Measurements from ENCODE around the gene ADAM33. TPM values are rescaled to one million over a fixed set of nuclear protein-coding genes. Genes with fewer than 3 reads are reported as not detected.

The ADAM33 gene
- total RNA-seq, 1 experiment from 2014 or later: not detected

GRCh38 chr20:3654326-3655130 lies 27.3 kb downstream of the ADAM33 start:
- no TSS peak for BruUV-seq (replicated peaks)
- Histone ChIP-seq H3K4me3 (replicated peaks in 1 of 2; ENCODE audit: low read depth in 1 of 2, low read length in 2 of 2) (no peak overlapping the region), H3K9me2 (ENCODE audit: insufficient read depth) (no peaks in the 10 kb centered on the region), H3K9ac (ENCODE audit: low read length) (no peak overlapping the region), H3K27me3 (ENCODE audit: insufficient read depth, low read length) (no peaks in the 10 kb centered on the region), H2AFZ (ENCODE audit: low read depth, low read length, poor library complexity, severe bottlenecking) (no peak overlapping the region), H3K36me3 (ENCODE audit: control insufficient read depth in 1 of 2, insufficient read depth in 2 of 2, low read length in 2 of 2) (no peaks in the 10 kb centered on the region), H3K9me3 (ENCODE audit: control insufficient read depth in 1 of 2, insufficient read depth in 1 of 2, low read depth in 1 of 2, low read length in 2 of 2) (no peaks in the 10 kb centered on the region), H3K27ac (ENCODE audit: low read depth, low read length) (no peak overlapping the region), H3K79me2 (ENCODE audit: insufficient read depth, low read length) (no peaks in the 10 kb centered on the region), H3K4me2 (ENCODE audit: low read length) (no peak overlapping the region), H4K20me1 (ENCODE audit: insufficient read depth) (no peaks in the 10 kb centered on the region), H3K4me1 (ENCODE audit: control insufficient read depth in 1 of 2, insufficient read depth in 2 of 2, low read length in 2 of 2) (no peaks in the 10 kb centered on the region)
- intact Hi-C loops (cut with micrococcal nuclease): no loop called here
- CTCF ChIA-PET: no interaction called here
- no peak for ATAC-seq
- TF ChIP-seq ATF3 (IDR thresholded peaks at IDR 0.05) (no peak), EGR1 (IDR thresholded peaks at IDR 0.05; ENCODE audit: low read depth) (no peak), MAX (IDR thresholded peaks at IDR 0.05) (no peak), EZH2 (IDR thresholded peaks at IDR 0.05) (no peak), SP1 (IDR thresholded peaks at IDR 0.05; ENCODE audit: low read depth) (no peak), SIN3A (IDR thresholded peaks at IDR 0.05; ENCODE audit: low read depth) (no peak), CEBPB (IDR thresholded peaks at IDR 0.05; ENCODE audit: low read depth) (no peak), CBX3 (IDR thresholded peaks at IDR 0.05; ENCODE audit: low read depth) (no peak), REST (IDR thresholded peaks at IDR 0.05; ENCODE audit: low read depth) (no peak), ZBTB33 (IDR thresholded peaks at IDR 0.05; ENCODE audit: extremely low read depth, insufficient replicate concordance, low read length) (no peak), POLR2A (IDR thresholded peaks at IDR 0.05; ENCODE audit: borderline replicate concordance, extremely low read depth, insufficient read depth, insufficient read length) (no peak)
- POLR2A ChIA-PET: no interaction called here
- RAD21 ChIA-PET (ENCODE audit: low non-redundant PET in 1 of 2, low total read pairs in 2 of 2, uncharacterized antibody in 2 of 2, unreplicated experiment in 2 of 2): no interaction called here
- DNase-seq (ENCODE audit: low read depth, low spot score): no peak

Measured in HCT116 (cell line).